IPS DF 19.7 (cell line): Measurements from ENCODE around the gene RUFY1.
"Not testable (repeated sequence)": the region's sequence is repeated elsewhere in the genome, so short reads cannot be mapped to it uniquely, and the experiment has no call there.

Experiments
- DNase-seq: peaks from one replicate; pipeline ENCODE4 v3.0.0-alpha.2; 2013; ENCODE audit warnings: low read depth, low spot score

The RUFY1 gene

GRCh38 chr5:179550511-179551342 lies at the start of gene RUFY1:
Gene RUFY1 (plus strand): TSS chr5:179550554. CDS start chr5:179550570, 16 bp downstream.
- no peak for DNase-seq

GRCh38 chr5:179501997-179502396 lies 48.4 kb upstream of the RUFY1 start:
- not testable (repeated sequence) for DNase-seq

GRCh38 chr5:179502420-179502819 lies 47.9 kb upstream of the RUFY1 start:
- not testable (repeated sequence) for DNase-seq

- no peak for DNase-seq
Observed at GRCh38 chr5:179504191-179504590, 46.2 kb upstream of the RUFY1 start.

- no peak for DNase-seq
Observed at GRCh38 chr5:179504600-179505396, 45.6 kb upstream of the RUFY1 start.

GRCh38 chr5:179505636-179506261 lies 44.6 kb upstream of the RUFY1 start:
- DNase-seq, result no peak

- no peak for DNase-seq
Observed at GRCh38 chr5:179509239-179509638, 41.1 kb upstream of the RUFY1 start.

- DNase-seq, result no peak
Observed at GRCh38 chr5:179509845-179510244, 40.5 kb upstream of the RUFY1 start.

- DNase-seq, result no peak
Observed at GRCh38 chr5:179512452-179513000, 37.8 kb upstream of the RUFY1 start.

GRCh38 chr5:179515501-179515900 lies 34.9 kb upstream of the RUFY1 start:
- DNase-seq, result not testable (repeated sequence)

- no peak for DNase-seq
Observed at GRCh38 chr5:179516221-179516620, 34.1 kb upstream of the RUFY1 start.

GRCh38 chr5:179517746-179518145 lies 32.6 kb upstream of the RUFY1 start:
- not testable (repeated sequence) for DNase-seq

GRCh38 chr5:179518369-179518768 lies 32.0 kb upstream of the RUFY1 start:
- not testable (repeated sequence) for DNase-seq

GRCh38 chr5:179519416-179520070 lies 30.8 kb upstream of the RUFY1 start:
- DNase-seq, result not testable (repeated sequence)

- not testable (repeated sequence) for DNase-seq
Observed at GRCh38 chr5:179522107-179522506, 28.2 kb upstream of the RUFY1 start.

GRCh38 chr5:179526978-179527377 lies 23.4 kb upstream of the RUFY1 start:
- no peak for DNase-seq

- no peak for DNase-seq
Observed at GRCh38 chr5:179530069-179530998, 20.0 kb upstream of the RUFY1 start.

GRCh38 chr5:179533024-179533423 lies 17.3 kb upstream of the RUFY1 start:
- no peak for DNase-seq

GRCh38 chr5:179533907-179534306 lies 16.4 kb upstream of the RUFY1 start:
- no peak for DNase-seq

- no peak for DNase-seq
Observed at GRCh38 chr5:179534431-179534830, 15.9 kb upstream of the RUFY1 start.
